Stimulated activated CD8-positive, alpha-beta memory T cell treated with anti-CD3 and anti-CD28 coated beads, Interleukin-12 subunit alpha, Interleukin-12 subunit beta, amount 100 ng/mL, for 24 hours (primary cell): Measurements from ENCODE around the gene PEAK1.

ENCODE experiments used
- DNase-seq: peaks from one replicate; pipeline ENCODE4 v3.0.0-alpha.2; 2020; ENCODE audit errors: extremely low read depth

PEAK1 gene

GRCh38 chr15:77094397-77095030 is 325.4 kb downstream of the PEAK1 start:
- no peak for DNase-seq

- no peak for DNase-seq
These were observed 326.5 kb downstream of the PEAK1 start for GRCh38 chr15:77093436-77093835.

GRCh38 chr15:77091097-77091496 is 328.8 kb downstream of the PEAK1 start:
- no peak for DNase-seq

- DNase-seq = no peak
These were observed 332.7 kb downstream of the PEAK1 start for GRCh38 chr15:77087213-77087612.

- no peak for DNase-seq
These were observed 334.6 kb downstream of the PEAK1 start for GRCh38 chr15:77085297-77085696.

- no peak for DNase-seq
These were observed 335.5 kb downstream of the PEAK1 start for GRCh38 chr15:77084436-77084835.

GRCh38 chr15:77083381-77084160 is 336.3 kb downstream of the PEAK1 start:
- DNase-seq = peak; percentile 42

- DNase-seq = no peak
These were observed 337.9 kb downstream of the PEAK1 start for GRCh38 chr15:77081971-77082370.

GRCh38 chr15:77076323-77076915 is 343.5 kb downstream of the PEAK1 start:
- DNase-seq = no peak

GRCh38 chr15:77075528-77075927 is 344.4 kb downstream of the PEAK1 start:
- no peak for DNase-seq

GRCh38 chr15:77074350-77074749 is 345.6 kb downstream of the PEAK1 start:
- DNase-seq = no peak

- DNase-seq = no peak
These were observed 348.3 kb downstream of the PEAK1 start for GRCh38 chr15:77071305-77072223.

GRCh38 chr15:77070495-77071304 is 349.2 kb downstream of the PEAK1 start, which contains the start of gene TSPAN3:
Gene TSPAN3 (minus strand): TSS chr15:77071109. CDS start chr15:77070954, 155 bp downstream.
- DNase-seq = peak; percentile 82

GRCh38 chr15:77070180-77070494 is 349.8 kb downstream of the PEAK1 start:
- DNase-seq = no peak

GRCh38 chr15:77069521-77070121 is 350.3 kb downstream of the PEAK1 start:
- no peak for DNase-seq

GRCh38 chr15:77068633-77069032 is 351.3 kb downstream of the PEAK1 start:
- DNase-seq = no peak

GRCh38 chr15:77067691-77068367 is 352.1 kb downstream of the PEAK1 start:
- no peak for DNase-seq

GRCh38 chr15:77066971-77067690 is 352.8 kb downstream of the PEAK1 start:
- no peak for DNase-seq

GRCh38 chr15:77064539-77065308 is 355.2 kb downstream of the PEAK1 start:
- no peak for DNase-seq
